Activated CD8-positive, alpha-beta memory T cell treated with anti-CD3 and anti-CD28 coated beads, Interleukin-2, amount 50 U/mL, for 4 hours (primary cell): ENCODE measurements around the gene TMOD2.

ENCODE experiments used
- DNase-seq: peaks from one replicate; pipeline ENCODE4 v3.0.0-alpha.2; 2020

TMOD2 gene

GRCh38 chr15:51736751-51737521, 14.5 kb upstream of the TMOD2 start:
- peak; percentile 60 for DNase-seq

GRCh38 chr15:51737522-51738305, 13.7 kb upstream of the TMOD2 start, which contains the start of gene LYSMD2:
Gene LYSMD2, minus strand, starts transcription at chr15:51737655. Its CDS starts 33 bp downstream, at chr15:51737622.
- DNase-seq = peak; percentile 79

- no peak for DNase-seq
Observed at GRCh38 chr15:51738553-51738952, 12.8 kb upstream of the TMOD2 start.

GRCh38 chr15:51739061-51739712, 12.2 kb upstream of the TMOD2 start:
- no peak for DNase-seq

GRCh38 chr15:51749307-51749706, 2.1 kb upstream of the TMOD2 start:
- DNase-seq = no peak

GRCh38 chr15:51750186-51750585, 1.2 kb upstream of the TMOD2 start:
- DNase-seq = no peak

GRCh38 chr15:51751697-51752683, 593 bp downstream of the TMOD2 start:
- peak; percentile 18 for DNase-seq

- DNase-seq = no peak
Observed at GRCh38 chr15:51752888-51753287, 1.5 kb downstream of the TMOD2 start.

GRCh38 chr15:51754267-51754666, 2.9 kb downstream of the TMOD2 start:
- DNase-seq = no peak

GRCh38 chr15:51755790-51756189, 4.4 kb downstream of the TMOD2 start:
- DNase-seq = no peak

- no peak for DNase-seq
Observed at GRCh38 chr15:51756482-51756881, 5.1 kb downstream of the TMOD2 start.

GRCh38 chr15:51757450-51757849, 6.1 kb downstream of the TMOD2 start:
- no peak for DNase-seq

GRCh38 chr15:51758645-51759044, 7.2 kb downstream of the TMOD2 start:
- no peak for DNase-seq

- DNase-seq = no peak
Observed at GRCh38 chr15:51759557-51760070, 8.2 kb downstream of the TMOD2 start.

- DNase-seq = no peak
Observed at GRCh38 chr15:51760805-51761204, 9.4 kb downstream of the TMOD2 start.

GRCh38 chr15:51765751-51766150, 14.4 kb downstream of the TMOD2 start:
- no peak for DNase-seq

GRCh38 chr15:51766341-51766740, 14.9 kb downstream of the TMOD2 start:
- DNase-seq = no peak

GRCh38 chr15:51768018-51768417, 16.6 kb downstream of the TMOD2 start:
- DNase-seq = peak; percentile 17

GRCh38 chr15:51770902-51771301, 19.5 kb downstream of the TMOD2 start:
- no peak for DNase-seq

- no peak for DNase-seq
Observed at GRCh38 chr15:51771773-51772172, 20.4 kb downstream of the TMOD2 start.

GRCh38 chr15:51774916-51775315, 23.5 kb downstream of the TMOD2 start:
- no peak for DNase-seq
